A375 (cell line): Measurements from ENCODE around the gene SLC4A2. TPM values are rescaled to one million over a fixed set of nuclear protein-coding genes. Genes with fewer than 3 reads are reported as not detected.

Experiments
- total RNA-seq: library from RNA; depleted of rRNA; stranded (reverse); fragments of >200 nt; shearing (Covaris generic); gene quantifications from 2 replicates; pipeline ENCODE4 v1.2.3, GENCODE V29; 2014; rRNA removed

The SLC4A2 gene
- total RNA-seq: 193 and 293 TPM in 2 replicates

GRCh38 chr7:151059367-151060112 lies at the start of gene SLC4A2:
Gene SLC4A2 (plus strand): TSS chr7:151059589. CDS start chr7:151061988, 2,399 bp downstream.

GRCh38 chr7:151024435-151025056 lies 34.8 kb upstream of the SLC4A2 start, which contains the start of gene ATG9B:
Gene ATG9B (minus strand): TSS chr7:151024494. CDS start chr7:151024423, 71 bp downstream.

GRCh38 chr7:151028131-151028947 lies 31.1 kb upstream of the SLC4A2 start, which contains the start of gene ABCB8:
Gene ABCB8 (plus strand): TSS chr7:151028450. CDS start chr7:151028516, 66 bp downstream.

GRCh38 chr7:151047976-151048815 lies 11.2 kb upstream of the SLC4A2 start, which contains the start of gene ASIC3:
Gene ASIC3 (plus strand): TSS chr7:151048531. CDS start chr7:151048886, 355 bp downstream.

GRCh38 chr7:151057506-151057988 lies 1.8 kb upstream of the SLC4A2 start, which contains the start of gene CDK5:
Gene CDK5 (minus strand): TSS chr7:151057897. CDS start chr7:151057848, 49 bp downstream.

GRCh38 chr7:151080522-151081169 lies 21.3 kb downstream of the SLC4A2 start, which contains the start of gene FASTK:
Gene FASTK (minus strand): TSS chr7:151080809. CDS start chr7:151080766, 43 bp downstream.

GRCh38 chr7:151083071-151083823 lies 23.9 kb downstream of the SLC4A2 start, which contains the start of gene TMUB1:
Gene TMUB1 (minus strand): TSS chr7:151083493. CDS start chr7:151082563, 930 bp downstream.

GRCh38 chr7:151085691-151086620 lies 26.6 kb downstream of the SLC4A2 start, which contains the start of gene AGAP3:
Gene AGAP3 (plus strand): TSS chr7:151086475. CDS start chr7:151086742, 267 bp downstream.

Other genes with a start within 250 kb of the SLC4A2 start
- gene AOC1, start 207.1 kb upstream of the SLC4A2 start, total RNA-seq: 0.08 TPM in 1 of 2 replicates, not detected in the other
- not detected in 2 replicates for gene KCNH2, start 81.3 kb upstream of the SLC4A2 start, total RNA-seq
- not detected in 2 replicates for gene NOS3, start 68.6 kb upstream of the SLC4A2 start, total RNA-seq
- gene ATG9B, start 35.1 kb upstream of the SLC4A2 start, total RNA-seq: not detected in 2 replicates
- 29.2 and 37.3 TPM in 2 replicates for gene ABCB8, start 31.1 kb upstream of the SLC4A2 start, total RNA-seq
- 0.74 and 3.7 TPM in 2 replicates for gene ASIC3, start 11.1 kb upstream of the SLC4A2 start, total RNA-seq
- gene CDK5, start 1.7 kb upstream of the SLC4A2 start, total RNA-seq: 44.8 and 50.0 TPM in 2 replicates
- 93.0 and 94.2 TPM in 2 replicates for gene FASTK, start 21.2 kb downstream of the SLC4A2 start, total RNA-seq
- gene TMUB1, start 23.9 kb downstream of the SLC4A2 start, total RNA-seq: 48.4 and 64.1 TPM in 2 replicates
- gene AGAP3, start 26.9 kb downstream of the SLC4A2 start, total RNA-seq: 58.4 and 63.6 TPM in 2 replicates
- gene GBX1, start 108.1 kb downstream of the SLC4A2 start, total RNA-seq: not detected in 2 replicates
- not detected in 2 replicates for gene ASB10, start 127.7 kb downstream of the SLC4A2 start, total RNA-seq
- gene H2BK1, start 150.9 kb downstream of the SLC4A2 start, total RNA-seq: not detected in 2 replicates
- gene ABCF2, start 167.6 kb downstream of the SLC4A2 start, total RNA-seq: 57.4 and 67.6 TPM in 2 replicates
- 40.2 and 43.6 TPM in 2 replicates for gene CHPF2, start 172.9 kb downstream of the SLC4A2 start, total RNA-seq
- gene SMARCD3, start 189.1 kb downstream of the SLC4A2 start, total RNA-seq: 15.9 and 16.9 TPM in 2 replicates